Natural killer cell treated with Interleukin-12 subunit alpha and Interleukin-12 subunit beta and Interleukin-15 and Interleukin-18, amount 100 ng/mL, for 72 hours (primary cell): Measurements from ENCODE around the gene RAB22A. TPM values are rescaled to one million over a fixed set of nuclear protein-coding genes. Genes with fewer than 3 reads are reported as not detected.
A peak's percentile ranks its signal among the peaks of the same experiment; 100 is the strongest.
"Not testable (repeated sequence)": the region's sequence is repeated elsewhere in the genome, so short reads cannot be mapped to it uniquely, and the experiment has no call there.

Experiments
- ATAC-seq, 2 donors: fragments of 150-1000 bp; cut with Tn5 transposase in 1 of 2; sonication (Bioruptor Pico), chemical (Tn5 transposase) in 1 of 2; 2 replicates each; pipeline ENCODE4 v1.10.0; 2021
- DNase-seq: peaks from one replicate; pipeline ENCODE4 v3.0.0; 2022; ENCODE audit warnings: low spot score
- H3K27ac Mint-ChIP-seq, 2 donors: 1 replicate in 1 of 2; 2 replicates in 1 of 2; pipeline ENCODE4 v1.8.0; 2022; ENCODE audit warnings: mixed read lengths in 2 of 2, mild to moderate bottlenecking in 1 of 2, moderate library complexity in 1 of 2
- H3K27me3 Mint-ChIP-seq, 2 donors: 1 replicate in 1 of 2; 2 replicates in 1 of 2; pipeline ENCODE4 v1.8.0; 2022; ENCODE audit warnings: mixed read lengths in 2 of 2
- H3K36me3 Mint-ChIP-seq: one replicate; pipeline ENCODE4 v1.8.0; 2022; ENCODE audit warnings: mixed read lengths
- H3K4me1 Mint-ChIP-seq, 2 donors: 1 replicate in 1 of 2; 2 replicates in 1 of 2; pipeline ENCODE4 v1.8.0; 2022; ENCODE audit warnings: low read depth in 2 of 2, mixed read lengths in 2 of 2, mild to moderate bottlenecking in 1 of 2
- H3K4me3 Mint-ChIP-seq: one replicate; pipeline ENCODE4 v1.8.0; 2022; ENCODE audit warnings: mixed read lengths
- H3K9me3 Mint-ChIP-seq: 2 replicates; pipeline ENCODE4 v1.8.0; 2022; ENCODE audit warnings: mixed read lengths
- total RNA-seq, 2 donors: library from RNA; stranded (reverse); gene quantifications; one replicate each; pipeline ENCODE4 v1.2.3, GENCODE V29; 2022

RAB22A gene
- total RNA-seq, 2 donors from 2014 or later: 12.2 to 16.2 TPM

- Mint-ChIP-seq H3K4me3 (peak overlapping the region; percentile 43), H3K27me3 (no peaks in the 10 kb centered on the region), H3K36me3 (peaks cover 7% of the 10 kb centered on the region), H3K27ac (peak overlapping the region; percentile 47 to 64), H3K9me3 (peaks cover 6% of the 10 kb centered on the region), H3K4me1 (peaks cover 44 to 46% of the 10 kb centered on the region in 2 donors)
- ATAC-seq (no peak), DNase-seq (no peak)
These were observed 30.6 kb downstream of the RAB22A start for GRCh38 chr20:58340151-58340550.

GRCh38 chr20:58340853-58341252 is 31.3 kb downstream of the RAB22A start:
- DNase-seq: no peak
- no peaks in the 10 kb centered on the region for H3K27me3 Mint-ChIP-seq
- peaks cover 44 to 46% of the 10 kb centered on the region in 2 donors for H3K4me1 Mint-ChIP-seq
- peaks cover 6% of the 10 kb centered on the region for H3K9me3 Mint-ChIP-seq
- ATAC-seq: no peak
- H3K4me3 Mint-ChIP-seq: peak overlapping the region; percentile 43
- peak overlapping the region; percentile 47 to 64 for H3K27ac Mint-ChIP-seq
- H3K36me3 Mint-ChIP-seq: peaks cover 8% of the 10 kb centered on the region

DNA sequence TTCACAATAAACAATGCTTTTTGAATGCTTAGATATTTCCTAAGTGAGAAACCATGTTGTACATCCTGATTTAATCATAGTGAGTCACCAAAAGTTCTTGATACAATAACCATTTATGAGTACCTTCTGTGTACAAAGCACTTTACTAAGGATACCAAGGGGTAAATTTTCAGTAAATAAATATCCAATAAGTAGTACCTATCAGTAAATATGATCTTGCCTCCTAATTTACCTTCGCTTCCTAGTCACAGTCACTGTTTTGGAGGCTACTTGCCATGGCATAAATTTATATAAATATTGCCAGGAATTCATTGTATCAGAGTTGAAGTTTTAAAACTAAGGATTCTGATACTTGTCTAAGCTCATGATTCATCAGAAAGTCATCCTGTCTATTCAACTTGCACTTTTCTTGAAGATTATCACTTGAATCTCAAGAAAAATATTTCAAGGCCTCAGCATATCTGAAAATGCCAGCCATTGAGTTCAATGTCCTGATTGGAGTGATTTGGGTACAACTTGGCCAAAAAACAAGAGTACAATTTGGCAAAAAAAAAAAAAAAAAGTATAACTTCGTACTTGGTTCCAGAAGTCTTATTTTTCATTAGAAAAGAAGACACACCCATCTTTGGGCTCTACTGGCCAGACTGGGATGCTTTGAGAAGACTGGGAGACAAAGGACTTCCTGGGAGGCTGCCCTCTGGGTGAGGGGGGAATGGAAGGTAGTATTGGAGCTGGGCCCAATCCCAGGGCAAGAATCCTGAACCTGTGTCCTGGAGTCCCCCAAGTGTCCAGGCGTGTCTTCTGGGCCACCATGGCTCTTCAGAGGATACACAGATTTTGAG is 32.8 kb downstream of the RAB22A start:
- ATAC-seq (no peak), DNase-seq (no peak)
- H3K27me3 Mint-ChIP-seq: no peaks in the 10 kb centered on the region
- H3K36me3 Mint-ChIP-seq: peaks cover 21% of the 10 kb centered on the region
- peaks cover 45 to 47% of the 10 kb centered on the region in 2 donors for H3K4me1 Mint-ChIP-seq
- peaks cover 6% of the 10 kb centered on the region for H3K9me3 Mint-ChIP-seq
- H3K4me3 Mint-ChIP-seq: no peak overlapping the region
- H3K27ac Mint-ChIP-seq: no peak overlapping the region

- Mint-ChIP-seq H3K9me3 (peaks cover 6% of the 10 kb centered on the region), H3K27me3 (no peaks in the 10 kb centered on the region), H3K4me3 (no peak overlapping the region), H3K36me3 (peaks cover 23% of the 10 kb centered on the region), H3K4me1 (peaks cover 37% of the 10 kb centered on the region in 2 donors), H3K27ac (no peak overlapping the region)
- DNase-seq (no peak), ATAC-seq (no peak)
These were observed 35.2 kb downstream of the RAB22A start for GRCh38 chr20:58344741-58345140.

- DNase-seq (no peak), ATAC-seq (peak; percentile 80)
- peak overlapping the region; percentile 5 for H3K4me3 Mint-ChIP-seq
- peaks cover 29% of the 10 kb centered on the region for H3K36me3 Mint-ChIP-seq
- H3K9me3 Mint-ChIP-seq: no peaks in the 10 kb centered on the region
- peak overlapping the region; percentile 12 to 45 for H3K27ac Mint-ChIP-seq
- no peaks in the 10 kb centered on the region for H3K27me3 Mint-ChIP-seq
- peaks cover 27 to 29% of the 10 kb centered on the region in 2 donors for H3K4me1 Mint-ChIP-seq
These were observed 40.1 kb downstream of the RAB22A start for GRCh38 chr20:58349570-58349969.

- Mint-ChIP-seq H3K4me3 (no peak overlapping the region), H3K36me3 (peaks cover 15% of the 10 kb centered on the region), H3K9me3 (no peaks in the 10 kb centered on the region), H3K4me1 (peaks cover 18 to 20% of the 10 kb centered on the region in 2 donors), H3K27me3 (no peaks in the 10 kb centered on the region), H3K27ac (no peak overlapping the region)
- no peak for DNase-seq
- ATAC-seq: peak in 1 of 2 donors; percentile 72
These were observed 43.0 kb downstream of the RAB22A start for GRCh38 chr20:58352468-58352867.

- DNase-seq (no peak), ATAC-seq (no peak)
- H3K27ac Mint-ChIP-seq: no peak overlapping the region
- peaks cover 24% of the 10 kb centered on the region for H3K36me3 Mint-ChIP-seq
- H3K4me1 Mint-ChIP-seq: peaks cover 0 to 3% of the 10 kb centered on the region in 2 donors
- no peaks in the 10 kb centered on the region for H3K27me3 Mint-ChIP-seq
- no peaks in the 10 kb centered on the region for H3K9me3 Mint-ChIP-seq
- no peak overlapping the region for H3K4me3 Mint-ChIP-seq
These were observed 49.9 kb downstream of the RAB22A start for GRCh38 chr20:58359441-58359840.

DNA sequence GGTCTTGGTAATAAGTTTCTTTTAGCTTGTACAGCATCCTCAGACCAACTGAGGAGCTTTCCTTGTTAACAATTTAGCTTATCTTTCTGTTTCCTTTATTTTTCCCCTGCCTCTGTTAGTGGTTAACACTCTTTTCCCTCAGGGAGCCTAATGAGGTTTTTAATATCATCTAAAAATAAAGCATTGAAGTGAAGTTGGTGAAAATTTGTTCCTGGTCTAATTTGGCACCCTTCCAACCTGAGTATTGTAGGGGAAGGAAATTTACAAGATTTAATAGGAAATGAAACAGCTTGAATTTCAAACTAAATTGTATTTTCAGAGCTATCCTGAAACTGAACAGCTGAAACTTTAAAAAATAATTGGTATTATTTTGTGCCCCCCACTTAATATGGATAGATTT is 51.4 kb downstream of the RAB22A start:
- peaks cover 23% of the 10 kb centered on the region for H3K36me3 Mint-ChIP-seq
- H3K4me3 Mint-ChIP-seq: no peak overlapping the region
- H3K4me1 Mint-ChIP-seq: peaks cover 0 to 3% of the 10 kb centered on the region in 2 donors
- no peaks in the 10 kb centered on the region for H3K9me3 Mint-ChIP-seq
- no peak overlapping the region for H3K27ac Mint-ChIP-seq
- DNase-seq (no peak), ATAC-seq (no peak)
- no peaks in the 10 kb centered on the region for H3K27me3 Mint-ChIP-seq

- H3K27me3 Mint-ChIP-seq: no peaks in the 10 kb centered on the region
- DNase-seq: no peak
- no peak overlapping the region for H3K27ac Mint-ChIP-seq
- H3K4me3 Mint-ChIP-seq: no peak overlapping the region
- peaks cover 0 to 3% of the 10 kb centered on the region in 2 donors for H3K4me1 Mint-ChIP-seq
- H3K36me3 Mint-ChIP-seq: peaks cover 23% of the 10 kb centered on the region
- ATAC-seq: no peak
- no peaks in the 10 kb centered on the region for H3K9me3 Mint-ChIP-seq
These were observed 52.1 kb downstream of the RAB22A start for GRCh38 chr20:58361481-58362205.

DNA sequence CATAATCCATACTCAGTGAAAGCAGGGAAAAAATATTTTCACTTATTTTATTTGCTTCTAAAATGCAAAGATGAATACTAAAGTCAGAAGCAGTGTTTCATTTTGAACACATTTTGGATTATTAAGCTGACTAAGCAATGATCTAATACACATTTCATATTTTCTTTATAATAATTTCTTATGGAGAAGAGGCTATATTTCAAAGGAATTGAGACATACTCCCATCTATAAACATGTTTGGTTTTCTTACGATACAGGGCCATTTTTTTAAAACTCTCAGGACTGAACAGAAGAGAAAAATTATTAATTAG is 52.6 kb downstream of the RAB22A start:
- Mint-ChIP-seq H3K27me3 (no peaks in the 10 kb centered on the region), H3K36me3 (peaks cover 23% of the 10 kb centered on the region), H3K4me3 (no peak overlapping the region), H3K9me3 (no peaks in the 10 kb centered on the region), H3K4me1 (peaks cover 0 to 3% of the 10 kb centered on the region in 2 donors), H3K27ac (no peak overlapping the region)
- DNase-seq: no peak
- ATAC-seq: no peak

DNA sequence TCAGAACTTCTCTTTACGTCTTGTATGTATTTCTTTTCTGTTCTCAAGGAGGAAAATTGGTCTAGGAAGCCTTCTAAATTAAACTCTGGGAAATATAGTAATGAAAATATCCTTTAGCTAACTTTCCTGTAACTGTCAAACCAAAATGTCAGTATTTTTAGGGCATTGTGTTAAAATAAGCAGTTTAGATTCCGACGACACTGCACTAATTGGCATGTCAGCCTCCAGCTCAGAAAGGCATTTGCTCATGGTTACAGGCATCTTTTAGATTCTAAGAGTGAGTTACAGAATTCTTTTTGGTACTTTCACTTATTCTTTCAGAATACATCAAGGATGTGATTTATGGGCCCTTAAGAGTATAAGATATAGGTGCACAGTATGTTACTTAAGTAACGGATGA is 53.5 kb downstream of the RAB22A start:
- ATAC-seq (no peak), DNase-seq (no peak)
- no peaks in the 10 kb centered on the region for H3K4me1 Mint-ChIP-seq
- H3K36me3 Mint-ChIP-seq: peaks cover 23% of the 10 kb centered on the region
- peak overlapping the region in 1 of 2 donors; percentile 42 for H3K27ac Mint-ChIP-seq
- no peak overlapping the region for H3K4me3 Mint-ChIP-seq
- no peaks in the 10 kb centered on the region for H3K27me3 Mint-ChIP-seq
- H3K9me3 Mint-ChIP-seq: no peaks in the 10 kb centered on the region

DNA sequence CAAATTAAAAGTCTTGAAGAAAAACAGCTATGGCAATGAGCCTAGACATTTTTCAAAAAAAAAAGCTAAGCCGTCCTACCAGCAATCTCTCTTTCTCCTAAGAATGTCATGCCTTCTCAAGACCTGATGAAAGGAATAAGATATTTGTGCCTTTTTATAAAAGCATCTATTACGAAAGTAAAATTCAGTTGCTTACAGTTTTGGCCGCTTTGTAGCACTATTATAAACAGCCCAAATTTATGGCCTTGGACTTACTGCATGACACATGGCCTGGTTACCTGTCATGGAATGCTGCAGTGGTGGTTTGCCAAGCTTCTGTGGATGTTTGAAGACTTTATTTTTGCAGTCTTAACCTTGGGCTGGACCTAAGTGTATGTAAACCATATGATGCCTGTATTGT is 57.4 kb downstream of the RAB22A start:
- no peaks in the 10 kb centered on the region for H3K4me1 Mint-ChIP-seq
- ATAC-seq (no peak), DNase-seq (no peak)
- no peaks in the 10 kb centered on the region for H3K27me3 Mint-ChIP-seq
- H3K9me3 Mint-ChIP-seq: no peaks in the 10 kb centered on the region
- no peak overlapping the region for H3K27ac Mint-ChIP-seq
- H3K4me3 Mint-ChIP-seq: no peak overlapping the region
- H3K36me3 Mint-ChIP-seq: peaks cover 13% of the 10 kb centered on the region

GRCh38 chr20:58372806-58373205 is 63.3 kb downstream of the RAB22A start:
- Mint-ChIP-seq H3K4me3 (no peak overlapping the region), H3K27me3 (peaks cover 9 to 15% of the 10 kb centered on the region in 2 donors), H3K9me3 (no peaks in the 10 kb centered on the region), H3K27ac (no peak overlapping the region), H3K36me3 (no peaks in the 10 kb centered on the region), H3K4me1 (no peaks in the 10 kb centered on the region)
- no peak for ATAC-seq
- no peak for DNase-seq

- peaks cover 14 to 20% of the 10 kb centered on the region in 2 donors for H3K27me3 Mint-ChIP-seq
- H3K4me3 Mint-ChIP-seq, H3K36me3 Mint-ChIP-seq, H3K9me3 Mint-ChIP-seq, DNase-seq, H3K27ac Mint-ChIP-seq, H3K4me1 Mint-ChIP-seq, ATAC-seq: not testable (repeated sequence)
These were observed 63.8 kb downstream of the RAB22A start for GRCh38 chr20:58373296-58373695.
